Type B pancreatic cell (in vitro differentiated cells): ENCODE results near the gene NMRAL1. TPM values are rescaled to one million over a fixed set of nuclear protein-coding genes. Genes with fewer than 3 reads are reported as not detected.

Source experiments
- DNase-seq: peaks from one replicate; pipeline ENCODE4 v3.0.0; 2021; ENCODE audit warnings: mixed read lengths; ENCODE audit not compliant: unreplicated experiment; ENCODE audit errors: extremely low spot score
- H3K27ac Mint-ChIP-seq: 2 replicates; pipeline ENCODE4 v1.8.0; 2021; ENCODE audit warnings: mild to moderate bottlenecking, mixed read lengths
- H3K27me3 Mint-ChIP-seq: 2 replicates; pipeline ENCODE4 v1.8.0; 2021; ENCODE audit warnings: mixed read lengths
- H3K36me3 Mint-ChIP-seq: 2 replicates; pipeline ENCODE4 v1.8.0; 2021; ENCODE audit warnings: mixed read lengths
- H3K4me1 Mint-ChIP-seq: one replicate; pipeline ENCODE4 v1.8.0; 2021; ENCODE audit warnings: mixed read lengths; ENCODE audit not compliant: unreplicated experiment
- H3K4me3 Mint-ChIP-seq: 2 replicates; pipeline ENCODE4 v1.8.0; 2021; ENCODE audit warnings: mild to moderate bottlenecking, mixed read lengths
- H3K9me3 Mint-ChIP-seq: 2 replicates; pipeline ENCODE4 v1.8.0; 2021; ENCODE audit warnings: mixed read lengths
- total RNA-seq: library from RNA; stranded (reverse); gene quantifications from 2 replicates; pipeline ENCODE4 v1.2.1, GENCODE V29; 2021; ENCODE audit warnings: low replicate concordance
- TF ChIP-seq, protein P1 (sequence below): fragments of 200-600 bp; sonication (generic); conservative IDR thresholded peaks from 2 replicates; pipeline ENCODE4 v1.5.0; 2021; ENCODE audit warnings: antibody characterized with exemption, mild to moderate bottlenecking

The NMRAL1 gene
- total RNA-seq, 1 donor from 2014 or later: 49.1 TPM

DNA sequence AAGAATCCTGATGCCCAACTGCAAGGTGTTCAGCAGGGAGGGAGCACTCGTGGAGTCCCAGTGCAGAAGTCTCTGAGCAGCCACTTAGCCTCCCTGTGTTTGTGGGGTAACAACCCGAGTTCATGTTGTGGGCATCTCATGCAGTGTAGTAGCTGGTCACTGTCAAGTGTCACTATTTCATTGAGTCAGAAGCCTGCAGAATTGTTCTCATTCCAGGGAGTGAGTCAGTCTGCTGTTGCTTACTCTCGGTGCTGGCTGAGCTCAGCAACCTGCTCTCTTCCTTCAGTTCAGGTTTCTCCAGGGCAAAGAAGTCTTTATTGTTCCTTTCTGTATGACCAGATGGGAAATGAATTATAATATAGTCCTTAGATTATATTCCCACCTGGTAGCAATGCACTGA, 25.8 kb upstream of the NMRAL1 start:
- H3K36me3 Mint-ChIP-seq: no peaks in the 10 kb centered on the region
- H3K4me3 Mint-ChIP-seq: no peak overlapping the region
- no peaks in the 10 kb centered on the region for H3K27me3 Mint-ChIP-seq
- no peak for DNase-seq
- H3K27ac Mint-ChIP-seq: no peak overlapping the region
- TF ChIP-seq, protein P1, sequence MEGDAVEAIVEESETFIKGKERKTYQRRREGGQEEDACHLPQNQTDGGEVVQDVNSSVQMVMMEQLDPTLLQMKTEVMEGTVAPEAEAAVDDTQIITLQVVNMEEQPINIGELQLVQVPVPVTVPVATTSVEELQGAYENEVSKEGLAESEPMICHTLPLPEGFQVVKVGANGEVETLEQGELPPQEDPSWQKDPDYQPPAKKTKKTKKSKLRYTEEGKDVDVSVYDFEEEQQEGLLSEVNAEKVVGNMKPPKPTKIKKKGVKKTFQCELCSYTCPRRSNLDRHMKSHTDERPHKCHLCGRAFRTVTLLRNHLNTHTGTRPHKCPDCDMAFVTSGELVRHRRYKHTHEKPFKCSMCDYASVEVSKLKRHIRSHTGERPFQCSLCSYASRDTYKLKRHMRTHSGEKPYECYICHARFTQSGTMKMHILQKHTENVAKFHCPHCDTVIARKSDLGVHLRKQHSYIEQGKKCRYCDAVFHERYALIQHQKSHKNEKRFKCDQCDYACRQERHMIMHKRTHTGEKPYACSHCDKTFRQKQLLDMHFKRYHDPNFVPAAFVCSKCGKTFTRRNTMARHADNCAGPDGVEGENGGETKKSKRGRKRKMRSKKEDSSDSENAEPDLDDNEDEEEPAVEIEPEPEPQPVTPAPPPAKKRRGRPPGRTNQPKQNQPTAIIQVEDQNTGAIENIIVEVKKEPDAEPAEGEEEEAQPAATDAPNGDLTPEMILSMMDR: no peak
- peaks cover 25% of the 10 kb centered on the region for H3K4me1 Mint-ChIP-seq
- no peaks in the 10 kb centered on the region for H3K9me3 Mint-ChIP-seq

DNA sequence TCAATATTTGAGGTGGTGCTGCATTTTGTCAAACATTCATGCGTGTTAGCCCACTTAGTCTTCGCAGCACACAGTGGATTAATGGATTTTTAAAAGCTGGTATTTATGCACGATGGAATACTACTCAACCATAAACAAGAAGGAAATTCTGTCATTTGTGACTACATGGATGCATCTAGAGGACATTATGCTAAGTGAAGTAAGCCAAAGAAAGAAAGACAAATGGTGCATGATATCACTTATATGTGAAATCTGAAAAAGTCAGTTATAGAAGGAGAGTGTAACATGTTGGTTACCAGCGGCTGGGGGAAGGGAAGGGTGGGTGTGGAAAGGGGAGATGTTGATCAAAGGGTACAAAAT, 24.8 kb upstream of the NMRAL1 start:
- Mint-ChIP-seq H3K4me3 (no peak overlapping the region), H3K27ac (no peak overlapping the region), H3K9me3 (no peaks in the 10 kb centered on the region), H3K27me3 (no peaks in the 10 kb centered on the region), H3K36me3 (no peaks in the 10 kb centered on the region), H3K4me1 (peaks cover 26% of the 10 kb centered on the region)
- DNase-seq: no peak
- TF ChIP-seq, protein P1: no peak

DNA sequence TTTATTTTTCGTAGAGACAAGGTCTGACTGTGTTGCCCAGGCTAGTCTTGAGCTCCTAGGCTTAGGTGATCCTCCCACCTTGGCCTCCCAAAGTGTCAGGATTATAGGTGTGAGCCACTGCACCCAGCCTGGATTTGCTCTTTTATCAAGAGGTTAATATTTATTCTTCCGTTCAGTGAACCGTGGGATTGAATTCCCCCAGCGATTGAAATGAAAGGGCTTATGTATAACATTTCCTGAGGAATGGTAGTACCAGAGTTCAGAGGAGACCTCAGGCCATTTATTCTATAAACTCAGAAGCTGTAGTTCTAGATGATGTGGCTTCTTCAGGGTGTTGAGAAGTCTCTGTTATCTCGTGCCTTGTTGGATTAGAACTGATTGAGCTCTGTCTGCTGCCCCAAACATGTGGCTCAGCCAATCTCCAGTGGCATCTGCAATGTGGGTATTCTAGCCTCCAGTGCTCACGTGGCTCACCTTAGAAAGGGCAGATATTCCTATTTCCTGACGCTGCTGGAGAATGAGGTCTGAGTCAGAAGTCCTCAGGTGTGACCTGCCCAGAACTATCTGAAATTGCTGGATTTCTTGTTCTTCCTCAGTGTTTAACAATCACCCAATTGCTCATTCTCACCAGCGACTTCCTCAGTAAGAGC, 24.2 kb upstream of the NMRAL1 start:
- peak overlapping the region; percentile 26 for H3K27ac Mint-ChIP-seq
- H3K9me3 Mint-ChIP-seq: no peaks in the 10 kb centered on the region
- no peak overlapping the region for H3K4me3 Mint-ChIP-seq
- TF ChIP-seq, protein P1: no peak
- no peak for DNase-seq
- H3K27me3 Mint-ChIP-seq: no peaks in the 10 kb centered on the region
- peaks cover 26% of the 10 kb centered on the region for H3K4me1 Mint-ChIP-seq
- H3K36me3 Mint-ChIP-seq: no peaks in the 10 kb centered on the region

DNA sequence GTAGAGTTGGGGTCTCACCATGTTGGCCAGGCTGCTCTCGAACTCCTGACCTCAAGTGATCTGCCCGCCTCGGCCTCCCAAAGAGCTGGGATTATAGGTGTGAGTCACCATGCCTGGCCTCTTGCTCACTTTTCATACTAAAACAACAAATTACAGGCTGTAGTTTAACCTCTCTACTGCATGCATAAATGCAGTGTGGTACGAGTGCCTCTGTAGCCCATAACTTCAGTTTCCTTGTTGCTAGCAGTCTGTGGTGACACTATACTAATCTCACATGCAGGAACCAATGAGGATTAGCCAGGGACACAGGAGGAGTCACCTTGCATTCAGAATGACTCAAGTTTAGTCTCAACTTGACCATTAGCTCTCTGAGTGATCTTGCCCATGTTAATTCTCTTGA, 21.9 kb upstream of the NMRAL1 start:
- H3K4me1 Mint-ChIP-seq: peaks cover 22% of the 10 kb centered on the region
- no peaks in the 10 kb centered on the region for H3K9me3 Mint-ChIP-seq
- TF ChIP-seq, protein P1: no peak
- H3K36me3 Mint-ChIP-seq: no peaks in the 10 kb centered on the region
- H3K27me3 Mint-ChIP-seq: no peaks in the 10 kb centered on the region
- no peak overlapping the region for H3K27ac Mint-ChIP-seq
- DNase-seq: no peak
- H3K4me3 Mint-ChIP-seq: no peak overlapping the region

DNA sequence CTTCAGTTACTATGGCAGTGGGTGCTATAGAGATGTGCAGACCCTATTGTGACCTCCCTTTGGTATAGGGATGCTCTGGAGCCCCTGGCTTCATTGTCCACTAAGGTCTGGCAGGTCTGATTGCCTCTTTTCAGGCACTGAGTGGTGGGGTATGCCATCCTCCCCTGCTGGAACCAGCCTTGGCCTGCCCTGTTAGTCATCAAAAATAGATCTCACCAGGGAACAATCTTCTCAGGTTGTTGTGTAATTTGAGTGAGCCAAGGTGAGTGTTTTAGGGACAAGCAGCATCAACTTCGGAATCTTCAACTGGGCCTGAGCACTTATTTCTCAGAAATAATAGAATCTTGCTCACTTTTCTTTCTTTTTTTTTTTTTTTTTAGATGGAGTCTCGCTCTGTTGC, 21.3 kb upstream of the NMRAL1 start:
- Mint-ChIP-seq H3K4me3 (no peak overlapping the region), H3K4me1 (peaks cover 18% of the 10 kb centered on the region), H3K36me3 (no peaks in the 10 kb centered on the region), H3K27me3 (no peaks in the 10 kb centered on the region), H3K9me3 (no peaks in the 10 kb centered on the region), H3K27ac (no peak overlapping the region)
- TF ChIP-seq, protein P1: no peak
- no peak for DNase-seq
